NOMO-1 treated with dmso at 0.1 percent for 144 hours (cell line): ENCODE results near the gene TMEM14B.
A peak's percentile ranks its signal among the peaks of the same experiment; 100 is the strongest.
"Not testable (repeated sequence)": the region's sequence is repeated elsewhere in the genome, so short reads cannot be mapped to it uniquely, and the experiment has no call there.

Experiments
- DNase-seq: peaks from one replicate; lab custom pipeline; 2025; ENCODE audit not compliant: unreplicated experiment; lab: John Stamatoyannopoulos, UW

TMEM14B gene

GRCh38 chr6:10745116-10745515 is 2.5 kb upstream of the TMEM14B start:
- no peak for DNase-seq

- DNase-seq: no peak
Measured at GRCh38 chr6:10746915-10747250, 722 bp upstream of the TMEM14B start.

- no peak for DNase-seq
Measured at GRCh38 chr6:10749734-10750133, 2.1 kb downstream of the TMEM14B start.

- DNase-seq: not testable (repeated sequence)
Measured at GRCh38 chr6:10750568-10750967, 3.0 kb downstream of the TMEM14B start.

- DNase-seq: not testable (repeated sequence)
Measured at GRCh38 chr6:10751757-10752156, 4.2 kb downstream of the TMEM14B start.

- no peak for DNase-seq
Measured at GRCh38 chr6:10756085-10756484, 8.5 kb downstream of the TMEM14B start.

GRCh38 chr6:10759312-10759839 is 11.8 kb downstream of the TMEM14B start:
- DNase-seq: no peak

GRCh38 chr6:10759884-10760329 is 12.3 kb downstream of the TMEM14B start:
- no peak for DNase-seq

GRCh38 chr6:10763006-10763405 is 15.4 kb downstream of the TMEM14B start:
- no peak for DNase-seq

GRCh38 chr6:10769419-10769818 is 21.8 kb downstream of the TMEM14B start:
- DNase-seq: no peak

GRCh38 chr6:10771371-10771894 is 23.8 kb downstream of the TMEM14B start:
- DNase-seq: no peak

GRCh38 chr6:10778230-10778629 is 30.6 kb downstream of the TMEM14B start:
- no peak for DNase-seq

- DNase-seq: no peak
Measured at GRCh38 chr6:10779076-10779475, 31.5 kb downstream of the TMEM14B start.

GRCh38 chr6:10791673-10792072 is 44.1 kb downstream of the TMEM14B start:
- DNase-seq: no peak

- DNase-seq: no peak
Measured at GRCh38 chr6:10792101-10792500, 44.5 kb downstream of the TMEM14B start.

GRCh38 chr6:10793035-10793434 is 45.4 kb downstream of the TMEM14B start:
- DNase-seq: no peak

- no peak for DNase-seq
Measured at GRCh38 chr6:10793695-10794094, 46.1 kb downstream of the TMEM14B start.

- DNase-seq: no peak
Measured at GRCh38 chr6:10794239-10794638, 46.6 kb downstream of the TMEM14B start.

- DNase-seq: no peak
Measured at GRCh38 chr6:10800810-10801209, 53.2 kb downstream of the TMEM14B start.

- peak; percentile 22 for DNase-seq
Measured at GRCh38 chr6:10801224-10801848, 53.7 kb downstream of the TMEM14B start.
